A673 (cell line): ENCODE data around the gene EDIL3.

Experiments
- CTCF ChIP-seq: fragments of 300-800, 200-600 bp; sonication (generic); conservative IDR thresholded peaks from 2 replicates; pipeline ENCODE4 v1.5.1; 2017; ENCODE audit warnings: low read depth, mild to moderate bottlenecking, antibody characterized with exemption, low read length, moderate library complexity, mixed read lengths
- EZH2 ChIP-seq: fragments of 200-600 bp; sonication (generic); IDR thresholded peaks from 2 replicates; pipeline ENCODE4 v1.6.1; 2017; ENCODE audit warnings: borderline replicate concordance, low read depth, mild to moderate bottlenecking, mixed read lengths, antibody characterized with exemption, low read length; ENCODE audit not compliant: poor library complexity, severe bottlenecking

GRCh38 chr5:84281383-84281782, 103.3 kb downstream of the EDIL3 start:
- TF ChIP-seq CTCF: no peak
- no peak for TF ChIP-seq EZH2
